Measurements from ENCODE around the gene CD46. TPM values are rescaled to one million over a fixed set of nuclear protein-coding genes. Genes with fewer than 3 reads are reported as not detected.
"Not testable (repeated sequence)": the region's sequence is repeated elsewhere in the genome, so short reads cannot be mapped to it uniquely, and the experiment has no call there.

CD46 gene
- polyA plus RNA-seq, 1 experiment: 61.7 TPM

DNA sequence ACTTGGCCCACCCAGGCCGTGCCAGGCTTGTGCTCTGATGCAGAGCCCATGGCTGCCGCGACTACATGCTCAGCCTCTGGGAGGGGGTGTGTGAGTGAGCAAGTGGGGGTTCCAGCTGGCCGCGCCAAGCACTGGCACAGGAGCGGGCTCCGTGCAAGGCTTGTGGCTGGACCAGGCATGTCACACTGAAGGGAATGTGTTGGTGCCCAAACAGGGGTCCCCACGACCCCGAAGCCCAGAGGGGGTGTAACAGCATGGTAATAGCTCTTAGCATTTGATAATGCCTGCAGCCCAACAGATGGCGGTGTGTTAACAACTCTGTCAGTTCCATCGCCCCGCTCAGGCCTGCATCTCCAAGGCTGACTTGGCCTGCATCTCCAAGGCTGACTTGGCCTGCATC is 38.3 kb upstream of the CD46 start:
- DNase-seq (ENCODE audit: low read depth): no peak
- no peak for TF ChIP-seq CTCF (IDR thresholded peaks at IDR 0.05; ENCODE audit: insufficient read depth, low read depth, low read length)
- Histone ChIP-seq H3K4me3 (ENCODE audit: low read depth, low read length) (no peak overlapping the region), H3K36me3 (ENCODE audit: control insufficient read depth, insufficient read depth, low read length) (no peaks in the 10 kb centered on the region), H3K27me3 (ENCODE audit: control insufficient read depth, insufficient read depth, low read length) (no peaks in the 10 kb centered on the region)
- CTCF ChIA-PET: interaction anchor here (0.7 to 1.4 kb wide), 5 partner anchors 8 to 84 kb away, joined by 3 to 4 read pairs (median 4); no protein-coding TSS in a partner anchor
- POLR2A ChIA-PET: no interaction called here

DNA sequence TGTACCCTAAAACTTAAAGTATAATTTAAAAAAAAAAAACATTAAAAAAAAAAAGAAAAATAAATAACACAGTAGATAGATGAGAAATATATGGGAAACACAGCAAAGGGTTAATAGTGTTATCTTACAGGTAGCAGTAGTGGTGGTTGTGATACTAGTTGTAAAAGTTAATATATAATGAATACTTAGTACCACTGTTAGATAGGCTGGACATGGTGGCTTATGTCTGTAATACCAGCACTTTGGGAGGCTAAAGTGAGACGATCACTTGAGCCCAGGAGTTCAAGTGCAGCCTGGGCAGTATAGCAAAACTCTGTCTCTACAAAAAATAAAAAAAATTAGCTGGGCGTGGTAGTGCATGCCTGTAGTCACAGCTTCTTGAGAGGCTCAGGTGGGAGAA is 32.6 kb upstream of the CD46 start:
- Histone ChIP-seq H3K36me3 (ENCODE audit: control insufficient read depth, insufficient read depth, low read length) (no peaks in the 10 kb centered on the region), H3K4me3 (ENCODE audit: low read depth, low read length) (no peak overlapping the region), H3K27me3 (ENCODE audit: control insufficient read depth, insufficient read depth, low read length) (no peaks in the 10 kb centered on the region)
- ChIA-PET POLR2A (no interaction called here), CTCF (no interaction called here)
- no peak for DNase-seq (ENCODE audit: low read depth)
- no peak for TF ChIP-seq CTCF (IDR thresholded peaks at IDR 0.05; ENCODE audit: insufficient read depth, low read depth, low read length)

DNA sequence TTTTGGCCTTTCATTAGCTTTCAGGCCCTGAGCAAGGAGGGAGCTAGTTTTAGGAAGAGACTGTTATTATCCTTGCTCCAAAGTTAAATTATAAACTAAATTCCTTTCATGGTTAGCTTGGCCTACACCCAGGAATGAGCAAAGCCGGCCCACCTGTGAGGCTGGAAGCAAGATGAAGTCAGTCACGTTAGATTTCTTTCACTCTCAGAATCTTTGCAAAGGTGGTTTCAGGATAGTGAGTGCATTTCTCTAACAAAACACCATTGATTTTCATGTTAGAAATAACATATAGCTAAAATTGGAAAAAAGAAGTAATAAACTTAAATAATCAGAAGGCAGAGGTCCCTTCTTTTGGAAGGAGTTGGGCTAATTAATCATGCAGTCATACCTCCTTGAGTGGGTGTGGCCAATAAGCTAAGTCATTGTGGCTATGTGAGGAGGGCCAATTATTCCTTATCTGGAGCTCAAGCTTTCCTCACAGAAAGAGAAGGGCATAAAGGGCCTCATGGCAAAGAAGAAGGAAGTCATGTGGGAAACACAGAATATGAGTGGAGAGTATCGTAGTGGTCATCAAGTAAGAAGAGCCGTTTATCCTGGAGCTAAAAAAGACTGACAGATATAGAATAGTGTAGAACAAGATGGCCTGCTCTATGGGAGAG is 23.5 kb upstream of the CD46 start:
- H3K27me3 ChIP-seq (ENCODE audit: control insufficient read depth, insufficient read depth, low read length); POLR2A ChIA-PET; DNase-seq (ENCODE audit: low read depth); CTCF ChIA-PET; H3K36me3 ChIP-seq (ENCODE audit: control insufficient read depth, insufficient read depth, low read length); H3K4me3 ChIP-seq (ENCODE audit: low read depth, low read length): not testable (repeated sequence)

GRCh38 chr1:207737503-207738157 is 14.2 kb upstream of the CD46 start:
- DNase-seq (ENCODE audit: low read depth); POLR2A ChIA-PET; CTCF ChIA-PET; H3K27me3 ChIP-seq (ENCODE audit: control insufficient read depth, insufficient read depth, low read length); H3K4me3 ChIP-seq (ENCODE audit: low read depth, low read length); H3K36me3 ChIP-seq (ENCODE audit: control insufficient read depth, insufficient read depth, low read length): not testable (repeated sequence)

- POLR2A ChIA-PET; H3K27me3 ChIP-seq (ENCODE audit: control insufficient read depth, insufficient read depth, low read length); H3K36me3 ChIP-seq (ENCODE audit: control insufficient read depth, insufficient read depth, low read length); H3K4me3 ChIP-seq (ENCODE audit: low read depth, low read length); CTCF ChIA-PET; DNase-seq (ENCODE audit: low read depth): not testable (repeated sequence)
Observed at GRCh38 chr1:207738158-207738659, 13.6 kb upstream of the CD46 start.

- Histone ChIP-seq H3K27me3 (ENCODE audit: control insufficient read depth, insufficient read depth, low read length) (no peaks in the 10 kb centered on the region), H3K36me3 (ENCODE audit: control insufficient read depth, insufficient read depth, low read length) (no peaks in the 10 kb centered on the region), H3K4me3 (ENCODE audit: low read depth, low read length) (no peak overlapping the region)
- ChIA-PET CTCF (no interaction called here), POLR2A (no interaction called here)
- no peak for TF ChIP-seq CTCF (IDR thresholded peaks at IDR 0.05; ENCODE audit: insufficient read depth, low read depth, low read length)
- DNase-seq (ENCODE audit: low read depth): no peak
Observed at GRCh38 chr1:207740207-207740606, 11.6 kb upstream of the CD46 start.

All from BJ (cell line).